A549 (cell line): ENCODE measurements around the gene LASP1. TPM values are rescaled to one million over a fixed set of nuclear protein-coding genes. Genes with fewer than 3 reads are reported as not detected.

Experiments used
- ATAC-seq, 2 experiments: fragments of 200-7000 bp in 1 of 2; fragments of >200 bp in 1 of 2; cut with Nextera tagmentation in 1 of 2; cut with Tn5 transposase in 1 of 2; 3 replicates each; pipeline versions ENCODE4 v1.8.0 to v1.9.1; 2018 to 2020; ENCODE audit warnings: mild to moderate bottlenecking in 1 of 2, moderate library complexity in 1 of 2
- CTCF ChIA-PET: fragments of 300-600 bp; sonication (Branson Sonifier 250); formaldehyde crosslinking; extraction: SDS; loops from one replicate; lab custom pipeline; 2021; ENCODE audit warnings: antibody characterized with exemption, inconsistent platforms; lab: Yijun Ruan, JAX
- POLR2A ChIA-PET: fragments of 350-600 bp; formaldehyde crosslinking; extraction: SDS; loops from one replicate; lab custom pipeline; 2021; ENCODE audit warnings: antibody characterized with exemption, inconsistent platforms; lab: Yijun Ruan, JAX
- DNase-seq, 2 experiments: peaks; one replicate each; pipeline versions ENCODE4 v3.0.0 to v3.0.0-alpha.2; 2011 to 2016; ENCODE audit warnings: low read depth in 1 of 2, low spot score in 1 of 2
- FAIRE-seq: peaks from 2 replicates; lab custom pipeline; 2011; peaks lifted over from hg19 to GRCh38; lab: Jason Lieb, UNC
- H3K27ac ChIP-seq, 2 experiments: fragments of >200 bp; sonication (Bioruptor Twin); formaldehyde crosslinking; 3 replicates each; pipeline ENCODE4 v1.5.1; 2016 to 2017
- H3K4me1 ChIP-seq: fragments of >200 bp; sonication (Bioruptor Twin); formaldehyde crosslinking; 3 replicates; pipeline ENCODE4 v1.6.1; 2016
- H3K4me2 ChIP-seq: fragments of >200 bp; sonication (Bioruptor Twin); formaldehyde crosslinking; 3 replicates; pipeline ENCODE4 v1.6.1; 2016
- H3K4me3 ChIP-seq: fragments of >200 bp; sonication (Bioruptor Twin); formaldehyde crosslinking; 3 replicates; pipeline ENCODE4 v1.5.1; 2016
- H3K9me3 ChIP-seq: fragments of >200 bp; sonication (Bioruptor Twin); formaldehyde crosslinking; 3 replicates; pipeline ENCODE4 v1.6.1; 2016
- CBX2 ChIP-seq: fragments of 200-600 bp; sonication (generic); IDR thresholded peaks from 2 replicates; pipeline ENCODE4 v1.6.1; 2016; ENCODE audit warnings: low read depth, mild to moderate bottlenecking, borderline replicate concordance
- CBX8 ChIP-seq: fragments of 200-600 bp; sonication (generic); IDR thresholded peaks from 2 replicates; pipeline ENCODE4 v1.6.1; 2016
- CEBPB ChIP-seq, 2 experiments: fragments of >200 bp in 1 of 2; sonication (Bioruptor Twin) in 1 of 2; formaldehyde crosslinking in 1 of 2; IDR thresholded peaks; 2 replicates each; pipeline ENCODE4 v1.6.1; 2012 to 2016
- EHF ChIP-seq: fragments of 250-450 bp; sonication (Bioruptor Pico); IDR thresholded peaks from 2 replicates; pipeline ENCODE4 v1.5.0; 2020; ENCODE audit warnings: mild to moderate bottlenecking
- EHMT2 ChIP-seq: fragments of 200-600 bp; sonication (generic); IDR thresholded peaks from 2 replicates; pipeline ENCODE4 v1.6.1; 2016; ENCODE audit warnings: antibody characterized with exemption, low read depth, mild to moderate bottlenecking, moderate library complexity
- EP300 ChIP-seq, 2 experiments: fragments of >200 bp; sonication (Bioruptor Twin); formaldehyde crosslinking; IDR thresholded peaks; 2 replicates in 1 of 2; 3 replicates in 1 of 2; pipeline ENCODE4 v1.6.1; 2016 to 2017
- FOSL2 ChIP-seq, 2 experiments: fragments of 450-650 bp in 1 of 2; fragments of >200 bp in 1 of 2; sonication (Bioruptor Twin) in 1 of 2; formaldehyde crosslinking; IDR thresholded peaks; 2 replicates each; pipeline versions ENCODE4 v1.5.0 to v1.6.1; 2016 to 2020; ENCODE audit warnings: mild to moderate bottlenecking in 1 of 2, moderate library complexity in 1 of 2
- HDAC2 ChIP-seq: fragments of 200-600 bp; sonication (generic); IDR thresholded peaks from 2 replicates; pipeline ENCODE4 v1.6.1; 2016
- HOXA7 ChIP-seq: fragments of 250-450 bp; sonication (Bioruptor Pico); IDR thresholded peaks from 2 replicates; pipeline ENCODE4 v1.5.0; 2020; ENCODE audit warnings: mild to moderate bottlenecking, moderate library complexity
- HOXB13 ChIP-seq: fragments of 250-450 bp; sonication (Bioruptor Pico); IDR thresholded peaks from 2 replicates; pipeline ENCODE4 v1.5.0; 2020; ENCODE audit warnings: low read depth, mild to moderate bottlenecking, moderate library complexity
- HOXB5 ChIP-seq: fragments of 250-450 bp; sonication (Bioruptor Pico); IDR thresholded peaks from 2 replicates; pipeline ENCODE4 v1.5.0; 2020; ENCODE audit warnings: mild to moderate bottlenecking, moderate library complexity
- KDM1A ChIP-seq: fragments of 200-600 bp; sonication (generic); IDR thresholded peaks from 2 replicates; pipeline ENCODE4 v1.6.1; 2016; ENCODE audit warnings: low read depth, mild to moderate bottlenecking
- MYC ChIP-seq: IDR thresholded peaks from 2 replicates; pipeline ENCODE4 v1.6.1; 2012; ENCODE audit warnings: mild to moderate bottlenecking, inconsistent platforms, low read length, improper control_type of control experiment, borderline replicate concordance
- NPAS2 ChIP-seq: fragments of 250-450 bp; sonication (Bioruptor Pico); IDR thresholded peaks from 2 replicates; pipeline ENCODE4 v1.8.0; 2022; ENCODE audit warnings: mild to moderate bottlenecking, moderate library complexity, borderline replicate concordance
- RNF2 ChIP-seq: fragments of 200-600 bp; sonication (generic); IDR thresholded peaks from 2 replicates; pipeline ENCODE4 v1.6.1; 2016; ENCODE audit warnings: low read depth, mild to moderate bottlenecking, antibody characterized with exemption, moderate library complexity, borderline replicate concordance
- SMC3 ChIP-seq: fragments of >200 bp; sonication (Bioruptor Twin); formaldehyde crosslinking; IDR thresholded peaks from 3 replicates; pipeline ENCODE4 v1.6.1; 2018; ENCODE audit warnings: inconsistent platforms
- WGBS: methylation state at CpG from one replicate; pipeline ENCODE4 v1.1.6; 2017; ENCODE audit errors: missing lambda C conversion rate; 5-methylcytosine and 5-hydroxymethylcytosine counted together
- polyA plus RNA-seq, 4 experiments: library from polyadenylated mRNA; depleted of rRNA in 3 of 4; stranded (reverse); fragments of >200 nt; fragmentation: RNase III in 1 of 4; extraction: RNeasy Plus Mini Kit Qiagen cat#74134 plus additional on column Dnase treatment in 1 of 4; gene quantifications; 2 replicates in 3 of 4; 3 replicates in 1 of 4; pipeline ENCODE4 v1.2.3, GENCODE V29; 2011 to 2017
- TF ChIP-seq, protein P1 (sequence below): fragments of 150-350 bp; IDR thresholded peaks from 2 replicates; pipeline ENCODE4 v1.6.1; 2014; ENCODE audit warnings: low read depth, mild to moderate bottlenecking, low read length
- TF ChIP-seq, protein P2 (sequence below): fragments of >200 bp; sonication (Bioruptor Twin); formaldehyde crosslinking; IDR thresholded peaks from 3 replicates; pipeline ENCODE4 v1.5.1; 2016
- TF ChIP-seq, protein P3 (sequence below): fragments of >200 bp; sonication (Bioruptor Twin); formaldehyde crosslinking; IDR thresholded peaks from 3 replicates; pipeline ENCODE4 v1.6.1; 2016

Gene LASP1
- polyA plus RNA-seq, 2 of the 4 experiments (the other 2 are of a cell fraction): 145 to 281 TPM

DNA sequence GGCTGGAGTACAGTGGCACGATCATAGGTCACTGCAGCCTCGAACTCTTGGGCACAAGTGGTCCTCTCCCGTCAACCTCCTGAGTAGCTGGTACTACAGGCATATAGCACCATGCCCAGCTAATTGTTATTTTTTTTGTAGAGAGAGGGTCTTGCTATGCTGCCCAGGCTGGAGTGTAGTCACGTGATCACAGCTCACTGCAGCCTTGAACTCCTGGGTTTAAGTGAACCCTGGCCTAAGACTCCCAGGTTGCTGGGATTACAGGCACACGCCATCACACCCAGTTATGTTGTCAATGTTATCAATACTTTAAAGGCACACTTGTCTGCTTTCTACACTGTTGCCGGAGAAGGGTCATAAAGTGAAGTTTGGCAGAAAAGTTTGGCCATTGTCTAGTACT is 33.5 kb downstream of the LASP1 start:
- Histone ChIP-seq H3K4me1 (peaks cover 47% of the 10 kb centered on the region), H3K27ac (no peak overlapping the region), H3K4me2 (no peak overlapping the region), H3K9me3 (no peaks in the 10 kb centered on the region), H3K4me3 (no peak overlapping the region)
- no peak for DNase-seq
- POLR2A ChIA-PET: no interaction called here
- CTCF ChIA-PET: interaction anchor here (1.0 to 3.8 kb wide), 4 partner anchors 9 to 80 kb away, joined by 3 to 19 read pairs (median 6); partner anchors contain the start of gene LASP1
- TF ChIP-seq SMC3 (no peak), RNF2 (no peak)
- 96% methylated on average over 6 of the region's 6 CpGs for WGBS
- no peak for ATAC-seq
- no peak for FAIRE-seq

DNA sequence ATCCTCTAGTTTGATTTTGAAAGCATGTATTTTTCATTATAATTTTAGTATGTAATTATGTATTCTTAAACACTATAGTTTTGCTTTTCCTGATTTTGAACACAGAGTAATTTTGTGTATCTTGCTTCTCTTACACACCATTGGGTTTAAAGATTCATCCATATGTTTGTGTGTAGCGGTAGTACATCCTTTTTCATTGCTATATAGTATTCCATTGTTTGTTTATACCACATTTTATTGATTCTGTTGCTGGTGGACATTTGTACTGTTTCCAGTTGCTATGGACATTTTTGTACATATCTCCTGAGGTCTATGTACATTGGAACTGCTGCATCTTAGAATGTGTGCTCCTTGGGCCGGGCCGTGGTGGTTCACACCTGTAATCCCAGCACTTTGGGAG is 35.0 kb downstream of the LASP1 start:
- TF ChIP-seq EHMT2: no peak
- TF ChIP-seq KDM1A: peak; percentile 82
- TF ChIP-seq NPAS2: no peak
- TF ChIP-seq, protein P1, sequence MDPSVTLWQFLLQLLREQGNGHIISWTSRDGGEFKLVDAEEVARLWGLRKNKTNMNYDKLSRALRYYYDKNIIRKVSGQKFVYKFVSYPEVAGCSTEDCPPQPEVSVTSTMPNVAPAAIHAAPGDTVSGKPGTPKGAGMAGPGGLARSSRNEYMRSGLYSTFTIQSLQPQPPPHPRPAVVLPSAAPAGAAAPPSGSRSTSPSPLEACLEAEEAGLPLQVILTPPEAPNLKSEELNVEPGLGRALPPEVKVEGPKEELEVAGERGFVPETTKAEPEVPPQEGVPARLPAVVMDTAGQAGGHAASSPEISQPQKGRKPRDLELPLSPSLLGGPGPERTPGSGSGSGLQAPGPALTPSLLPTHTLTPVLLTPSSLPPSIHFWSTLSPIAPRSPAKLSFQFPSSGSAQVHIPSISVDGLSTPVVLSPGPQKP: no peak
- CTCF ChIA-PET: interaction anchor here (0.6 kb wide), 1 partner anchor 157 kb away, joined by 4 read pairs; no protein-coding TSS in a partner anchor
- Histone ChIP-seq H3K9me3 (no peaks in the 10 kb centered on the region), H3K4me3 (no peak overlapping the region), H3K4me1 (peaks cover 32% of the 10 kb centered on the region), H3K4me2 (no peak overlapping the region), H3K27ac (no peak overlapping the region)
- FAIRE-seq (no peak), DNase-seq (no peak), ATAC-seq (no peak)
- 94% methylated on average over 3 of the region's 3 CpGs for WGBS
- POLR2A ChIA-PET: no interaction called here

DNA sequence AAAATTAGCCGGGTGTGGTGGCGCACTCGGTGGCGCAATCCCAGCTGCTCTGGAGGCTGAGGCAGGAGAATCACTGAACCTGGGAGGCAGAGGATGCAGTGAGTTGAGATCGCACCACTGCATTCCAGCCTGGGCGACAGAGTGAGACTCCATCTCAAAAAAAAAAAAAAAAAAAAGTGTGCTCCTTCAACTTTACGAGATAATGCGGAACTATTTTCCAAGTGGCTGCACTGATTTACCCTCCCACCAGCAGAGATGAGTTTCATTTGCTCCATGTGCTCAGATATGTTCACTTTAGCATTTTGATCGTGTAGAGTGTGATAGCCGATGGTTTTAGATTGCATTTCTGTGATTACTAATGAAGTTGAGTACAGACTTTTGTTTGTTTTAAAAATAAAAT is 35.5 kb downstream of the LASP1 start:
- peaks cover 27% of the 10 kb centered on the region for H3K4me1 ChIP-seq
- WGBS: 91% methylated on average over 10 of the region's 10 CpGs
- FAIRE-seq: no peak
- peak in 1 of 2 experiments; percentile 27; a peak in 2 of 4 replicates for TF ChIP-seq CEBPB (IDR thresholded peaks at IDR 0.05)
- no peak for TF ChIP-seq EHF (CRISPR knock-in tag)
- TF ChIP-seq HOXB13: no peak
- TF ChIP-seq HOXB5 (CRISPR knock-in tag): no peak
- TF ChIP-seq NPAS2: no peak
- H3K4me3 ChIP-seq: no peak overlapping the region
- H3K4me2 ChIP-seq: no peak overlapping the region
- ChIA-PET POLR2A (no interaction called here), CTCF (no interaction called here)
- ATAC-seq: no peak
- H3K9me3 ChIP-seq: no peaks in the 10 kb centered on the region
- no peak for DNase-seq
- H3K27ac ChIP-seq: no peak overlapping the region

DNA sequence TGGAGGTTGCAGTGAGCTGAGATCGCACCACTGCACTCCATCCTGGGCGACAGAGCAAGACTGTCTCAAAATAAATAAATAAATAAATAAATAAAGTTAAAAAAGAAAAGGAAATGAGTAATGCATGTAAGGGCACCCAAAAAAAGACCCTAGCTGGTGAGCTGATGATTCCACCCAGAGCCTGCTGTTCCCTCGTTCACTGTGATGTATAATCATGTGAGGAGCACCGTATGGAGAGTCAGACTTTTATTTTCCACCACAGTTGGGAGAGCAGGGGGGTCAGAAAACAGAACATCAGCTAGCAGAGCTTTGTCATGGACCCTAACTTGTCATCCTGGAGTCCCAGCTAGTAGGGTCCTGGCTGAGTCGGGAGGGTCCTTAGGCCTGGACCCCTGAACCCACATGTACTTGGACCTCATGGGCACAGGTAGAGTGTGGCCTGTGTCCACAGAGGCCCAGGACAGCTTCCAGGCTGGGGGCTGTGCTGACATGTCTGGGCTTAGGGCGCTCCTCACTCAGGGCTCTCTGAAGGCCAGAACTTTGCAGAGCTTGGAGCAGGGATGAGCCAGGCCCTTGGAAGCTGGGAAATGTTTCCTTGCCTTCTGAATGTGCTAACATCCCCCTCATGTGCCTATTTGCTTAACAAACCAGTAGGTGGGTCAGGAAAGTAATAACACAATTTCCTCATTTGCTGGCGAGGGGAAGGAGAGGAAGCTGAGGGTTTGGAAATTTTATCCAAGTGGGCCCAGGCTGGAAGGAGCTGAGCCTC is 36.8 kb downstream of the LASP1 start:
- DNase-seq (no peak), FAIRE-seq (no peak), ATAC-seq (peak; percentile 27 to 28; a peak in 4 of 6 replicates)
- Histone ChIP-seq H3K9me3 (no peaks in the 10 kb centered on the region), H3K27ac (peak overlapping the region in 1 of 2 experiments; percentile 56; a peak in 3 of 6 replicates), H3K4me2 (no peak overlapping the region), H3K4me1 (peaks cover 22% of the 10 kb centered on the region), H3K4me3 (no peak overlapping the region)
- POLR2A ChIA-PET: interaction anchor here (1.4 kb wide), 1 partner anchor 37 kb away, joined by 3 read pairs; the partner anchor contains the start of gene LASP1
- TF ChIP-seq HOXA7 (CRISPR knock-in tag) (no peak), HOXB5 (CRISPR knock-in tag) (no peak), HDAC2 (no peak), FOSL2 (IDR thresholded peaks at IDR 0.05) (no peak), FOSL2 (CRISPR knock-in tag; IDR thresholded peaks at IDR 0.05) (no peak), CBX8 (no peak), EP300 (IDR thresholded peaks at IDR 0.05) (no peak), CBX2 (no peak), MYC (no peak)
- TF ChIP-seq, protein P2, sequence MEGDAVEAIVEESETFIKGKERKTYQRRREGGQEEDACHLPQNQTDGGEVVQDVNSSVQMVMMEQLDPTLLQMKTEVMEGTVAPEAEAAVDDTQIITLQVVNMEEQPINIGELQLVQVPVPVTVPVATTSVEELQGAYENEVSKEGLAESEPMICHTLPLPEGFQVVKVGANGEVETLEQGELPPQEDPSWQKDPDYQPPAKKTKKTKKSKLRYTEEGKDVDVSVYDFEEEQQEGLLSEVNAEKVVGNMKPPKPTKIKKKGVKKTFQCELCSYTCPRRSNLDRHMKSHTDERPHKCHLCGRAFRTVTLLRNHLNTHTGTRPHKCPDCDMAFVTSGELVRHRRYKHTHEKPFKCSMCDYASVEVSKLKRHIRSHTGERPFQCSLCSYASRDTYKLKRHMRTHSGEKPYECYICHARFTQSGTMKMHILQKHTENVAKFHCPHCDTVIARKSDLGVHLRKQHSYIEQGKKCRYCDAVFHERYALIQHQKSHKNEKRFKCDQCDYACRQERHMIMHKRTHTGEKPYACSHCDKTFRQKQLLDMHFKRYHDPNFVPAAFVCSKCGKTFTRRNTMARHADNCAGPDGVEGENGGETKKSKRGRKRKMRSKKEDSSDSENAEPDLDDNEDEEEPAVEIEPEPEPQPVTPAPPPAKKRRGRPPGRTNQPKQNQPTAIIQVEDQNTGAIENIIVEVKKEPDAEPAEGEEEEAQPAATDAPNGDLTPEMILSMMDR: no peak
- TF ChIP-seq, protein P3, sequence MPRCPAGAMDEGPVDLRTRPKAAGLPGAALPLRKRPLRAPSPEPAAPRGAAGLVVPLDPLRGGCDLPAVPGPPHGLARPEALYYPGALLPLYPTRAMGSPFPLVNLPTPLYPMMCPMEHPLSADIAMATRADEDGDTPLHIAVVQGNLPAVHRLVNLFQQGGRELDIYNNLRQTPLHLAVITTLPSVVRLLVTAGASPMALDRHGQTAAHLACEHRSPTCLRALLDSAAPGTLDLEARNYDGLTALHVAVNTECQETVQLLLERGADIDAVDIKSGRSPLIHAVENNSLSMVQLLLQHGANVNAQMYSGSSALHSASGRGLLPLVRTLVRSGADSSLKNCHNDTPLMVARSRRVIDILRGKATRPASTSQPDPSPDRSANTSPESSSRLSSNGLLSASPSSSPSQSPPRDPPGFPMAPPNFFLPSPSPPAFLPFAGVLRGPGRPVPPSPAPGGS: no peak
- CTCF ChIA-PET: interaction anchor here (0.8 to 11.8 kb wide), 6 partner anchors 9 to 246 kb away, joined by 3 to 90 read pairs (median 8); partner anchors contain the start of gene LASP1
- 90% methylated on average over 7 of the region's 7 CpGs for WGBS
